SK-N-SH treated with all-trans-retinoic acid at 6 μM for 48 hours (cell line): ENCODE measurements around the gene ZAP70.

Experiments used
- TOX ChIP-seq: fragments of 250-450 bp; sonication (Bioruptor Pico); IDR thresholded peaks from 2 replicates; pipeline ENCODE4 v1.8.0; 2021; ENCODE audit warnings: mild to moderate bottlenecking, moderate library complexity, borderline replicate concordance
- TSHZ2 ChIP-seq: fragments of 250-450 bp; sonication (Bioruptor Pico); IDR thresholded peaks from 2 replicates; pipeline ENCODE4 v1.5.0; 2020; ENCODE audit warnings: mild to moderate bottlenecking, moderate library complexity
- ZNF70 ChIP-seq: fragments of 450-650 bp; formaldehyde crosslinking; IDR thresholded peaks from 2 replicates; pipeline ENCODE4 v1.5.0; 2020; ENCODE audit warnings: mild to moderate bottlenecking, moderate library complexity

GRCh38 chr2:97706112-97706511, 7.3 kb upstream of the ZAP70 start:
- no peak for TF ChIP-seq ZNF70 (CRISPR knock-in tag)
- TF ChIP-seq TOX (CRISPR knock-in tag) = no peak
- no peak for TF ChIP-seq TSHZ2 (CRISPR knock-in tag)
